Stimulated activated CD8-positive, alpha-beta memory T cell treated with anti-CD3 and anti-CD28 coated beads, Interleukin-15, amount 100 ng/mL, for 48 hours (primary cell): Measurements from ENCODE around the gene GOSR1.
"Not testable (repeated sequence)": the region's sequence is repeated elsewhere in the genome, so short reads cannot be mapped to it uniquely, and the experiment has no call there.

Experiments used
- DNase-seq, 2 donors: peaks; one replicate each; pipeline ENCODE4 v3.0.0-alpha.2; 2020; ENCODE audit warnings: low read depth in 2 of 2

Gene GOSR1

GRCh38 chr17:30575648-30576325, 98.6 kb downstream of the GOSR1 start:
- not testable (repeated sequence) for DNase-seq

- no peak for DNase-seq
These were observed 99.2 kb downstream of the GOSR1 start for GRCh38 chr17:30576326-30576861.
